Osteocyte (in vitro differentiated cells): ENCODE data around the gene ABLIM2. TPM values are rescaled to one million over a fixed set of nuclear protein-coding genes. Genes with fewer than 3 reads are reported as not detected.
A peak's percentile ranks its signal among the peaks of the same experiment; 100 is the strongest.

Experiments
- DNase-seq: peaks from one replicate; pipeline ENCODE4 v3.0.0; 2021; ENCODE audit warnings: mixed read lengths; ENCODE audit not compliant: unreplicated experiment; ENCODE audit errors: extremely low spot score
- H3K27ac Mint-ChIP-seq: one replicate; pipeline ENCODE4 v1.8.0; 2021; ENCODE audit warnings: mild to moderate bottlenecking, mixed read lengths; ENCODE audit not compliant: unreplicated experiment
- H3K27me3 Mint-ChIP-seq: one replicate; pipeline ENCODE4 v1.8.0; 2021; ENCODE audit warnings: mixed read lengths; ENCODE audit not compliant: unreplicated experiment
- H3K36me3 Mint-ChIP-seq: one replicate; pipeline ENCODE4 v1.8.0; 2021; ENCODE audit warnings: mixed read lengths; ENCODE audit not compliant: unreplicated experiment
- H3K4me1 Mint-ChIP-seq: one replicate; pipeline ENCODE4 v1.8.0; 2021; ENCODE audit warnings: mixed read lengths; ENCODE audit not compliant: unreplicated experiment
- H3K4me3 Mint-ChIP-seq: one replicate; pipeline ENCODE4 v1.8.0; 2021; ENCODE audit warnings: mild to moderate bottlenecking, moderate library complexity, mixed read lengths; ENCODE audit not compliant: unreplicated experiment
- H3K9me3 Mint-ChIP-seq: one replicate; pipeline ENCODE4 v1.8.0; 2021; ENCODE audit warnings: mixed read lengths; ENCODE audit not compliant: unreplicated experiment
- CTCF ChIP-seq: fragments of 200-600 bp; sonication (generic); IDR thresholded peaks from 2 replicates; pipeline ENCODE4 v1.5.0; 2021; ENCODE audit warnings: antibody characterized with exemption, mild to moderate bottlenecking, moderate library complexity
- total RNA-seq: library from RNA; stranded (reverse); gene quantifications from 2 replicates; pipeline ENCODE4 v1.2.1, GENCODE V29; 2021

The ABLIM2 gene
- total RNA-seq, 1 donor from 2014 or later: 0.24 TPM

- Mint-ChIP-seq H3K9me3 (no peaks in the 10 kb centered on the region), H3K27me3 (peaks cover 66% of the 10 kb centered on the region), H3K4me3 (no peak overlapping the region), H3K4me1 (peaks cover 15% of the 10 kb centered on the region), H3K36me3 (no peaks in the 10 kb centered on the region), H3K27ac (no peak overlapping the region)
- peak; percentile 90 for DNase-seq
- no peak for TF ChIP-seq CTCF
Measured at GRCh38 chr4:8010618-8011017, 148.0 kb downstream of the ABLIM2 start.

GRCh38 chr4:8009710-8010511, 148.7 kb downstream of the ABLIM2 start:
- H3K36me3 Mint-ChIP-seq: no peaks in the 10 kb centered on the region
- no peaks in the 10 kb centered on the region for H3K9me3 Mint-ChIP-seq
- no peak overlapping the region for H3K4me3 Mint-ChIP-seq
- H3K4me1 Mint-ChIP-seq: peaks cover 12% of the 10 kb centered on the region
- TF ChIP-seq CTCF: no peak
- H3K27me3 Mint-ChIP-seq: peaks cover 68% of the 10 kb centered on the region
- H3K27ac Mint-ChIP-seq: no peak overlapping the region
- DNase-seq: no peak

- H3K36me3 Mint-ChIP-seq: no peaks in the 10 kb centered on the region
- H3K4me3 Mint-ChIP-seq: no peak overlapping the region
- no peak overlapping the region for H3K27ac Mint-ChIP-seq
- no peak for DNase-seq
- H3K9me3 Mint-ChIP-seq: no peaks in the 10 kb centered on the region
- peaks cover 12% of the 10 kb centered on the region for H3K4me1 Mint-ChIP-seq
- H3K27me3 Mint-ChIP-seq: peaks cover 64% of the 10 kb centered on the region
- no peak for TF ChIP-seq CTCF
Measured at GRCh38 chr4:8009097-8009496, 149.5 kb downstream of the ABLIM2 start.

GRCh38 chr4:8008391-8008790, 150.2 kb downstream of the ABLIM2 start:
- no peak for TF ChIP-seq CTCF
- Mint-ChIP-seq H3K36me3 (no peaks in the 10 kb centered on the region), H3K9me3 (no peaks in the 10 kb centered on the region), H3K27me3 (peaks cover 61% of the 10 kb centered on the region), H3K4me3 (no peak overlapping the region), H3K27ac (no peak overlapping the region), H3K4me1 (peaks cover 12% of the 10 kb centered on the region)
- no peak for DNase-seq

GRCh38 chr4:8007581-8007980, 151.0 kb downstream of the ABLIM2 start:
- no peak for DNase-seq
- TF ChIP-seq CTCF: no peak
- H3K4me1 Mint-ChIP-seq: peaks cover 12% of the 10 kb centered on the region
- H3K9me3 Mint-ChIP-seq: no peaks in the 10 kb centered on the region
- H3K36me3 Mint-ChIP-seq: no peaks in the 10 kb centered on the region
- no peak overlapping the region for H3K4me3 Mint-ChIP-seq
- no peak overlapping the region for H3K27ac Mint-ChIP-seq
- peaks cover 61% of the 10 kb centered on the region for H3K27me3 Mint-ChIP-seq
